HUDEP-2 (cell line): Measurements from ENCODE around the gene PITPNM1.
"Not testable (repeated sequence)": the region's sequence is repeated elsewhere in the genome, so short reads cannot be mapped to it uniquely, and the experiment has no call there.

Source experiments
- DNase-seq, 76 experiments: peaks; one replicate each; lab custom pipeline; 2025; ENCODE audit not compliant: unreplicated experiment in 76 of 76; lab: John Stamatoyannopoulos, UW

Gene PITPNM1

DNA sequence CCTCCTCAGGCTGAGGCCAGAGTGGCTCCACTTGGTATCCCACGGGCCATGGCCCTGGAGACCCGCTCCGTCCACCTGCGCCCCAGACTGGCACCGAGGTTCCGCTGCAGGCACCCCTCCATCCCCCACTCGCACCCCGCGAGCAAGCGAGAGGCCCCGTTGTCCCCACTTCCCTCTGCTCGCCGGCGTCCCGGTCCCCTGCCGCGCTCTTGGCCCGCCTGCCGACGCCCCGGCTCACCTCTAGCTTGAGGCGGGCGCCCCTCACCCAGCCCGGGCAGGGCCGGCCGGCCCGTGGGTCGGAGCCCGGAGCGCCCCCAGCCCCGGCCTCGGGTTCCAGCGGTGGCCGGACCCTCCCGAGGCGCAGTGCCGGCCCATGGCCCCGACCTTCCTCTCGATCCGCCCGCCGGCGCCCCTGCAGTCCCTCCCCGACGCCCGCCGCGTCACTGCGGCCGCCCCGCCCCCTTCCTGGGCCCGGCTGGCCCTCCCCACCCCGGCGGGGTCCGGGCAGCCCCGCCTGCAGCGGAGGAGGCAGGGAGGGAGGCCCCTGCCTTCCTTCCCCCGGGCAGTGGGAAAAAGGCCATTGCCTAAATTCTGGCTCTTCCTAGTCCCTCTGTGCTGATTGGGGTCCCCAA lies at the start of gene PITPNM1:
Gene PITPNM1, minus strand, starts transcription at position 414 of the 632 bp plus-strand sequence. CDS start 1,183 bp downstream, outside the sequence.
- DNase-seq: peak in 24 of 76 experiments; percentile 4 to 49 (median 26)

DNA sequence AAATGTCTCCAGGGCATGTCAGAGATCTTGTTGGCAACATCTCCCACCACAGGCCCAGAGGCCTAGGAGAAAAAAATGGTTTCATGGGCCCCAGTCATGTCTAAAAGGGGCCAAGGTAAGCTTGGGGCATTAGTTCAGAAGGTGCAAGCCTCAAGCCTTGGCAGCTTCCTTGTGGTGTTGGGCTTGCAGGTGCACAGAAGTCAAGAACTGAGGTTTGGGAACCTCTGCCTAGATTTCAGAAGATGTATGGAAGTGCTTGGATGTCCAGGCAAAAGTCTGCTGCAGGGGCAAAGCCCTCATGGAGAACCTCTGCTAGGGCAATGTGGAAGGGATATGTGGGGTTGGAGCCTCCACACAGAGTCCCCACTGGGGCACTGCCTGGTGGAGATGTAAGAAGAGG lies 46.5 kb upstream of the PITPNM1 start:
- DNase-seq: not testable (repeated sequence)

DNA sequence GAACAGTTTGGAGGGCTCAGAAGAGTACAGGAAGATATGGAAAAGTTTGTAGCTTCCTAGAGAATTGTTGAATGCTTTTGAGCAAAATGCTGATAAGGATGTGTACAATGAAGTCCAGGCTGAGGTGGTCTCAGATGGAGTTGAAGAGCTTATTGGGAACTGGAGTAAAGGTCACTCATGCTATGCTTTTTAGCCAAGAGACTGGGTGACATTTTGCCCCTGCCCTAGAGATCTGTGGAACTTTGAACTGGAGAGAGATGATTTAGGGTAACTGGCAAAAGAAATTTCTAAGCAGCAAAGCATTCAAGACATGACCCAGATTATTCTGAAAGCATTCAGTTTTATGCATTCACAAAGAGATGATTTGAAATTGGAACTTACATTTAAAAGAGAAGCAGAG lies 46.0 kb upstream of the PITPNM1 start:
- DNase-seq: no peak

- DNase-seq: no peak
These were observed 43.5 kb upstream of the PITPNM1 start for GRCh38 chr11:67548555-67549110.

- not testable (repeated sequence) for DNase-seq
These were observed 42.9 kb upstream of the PITPNM1 start for GRCh38 chr11:67548112-67548511.

DNA sequence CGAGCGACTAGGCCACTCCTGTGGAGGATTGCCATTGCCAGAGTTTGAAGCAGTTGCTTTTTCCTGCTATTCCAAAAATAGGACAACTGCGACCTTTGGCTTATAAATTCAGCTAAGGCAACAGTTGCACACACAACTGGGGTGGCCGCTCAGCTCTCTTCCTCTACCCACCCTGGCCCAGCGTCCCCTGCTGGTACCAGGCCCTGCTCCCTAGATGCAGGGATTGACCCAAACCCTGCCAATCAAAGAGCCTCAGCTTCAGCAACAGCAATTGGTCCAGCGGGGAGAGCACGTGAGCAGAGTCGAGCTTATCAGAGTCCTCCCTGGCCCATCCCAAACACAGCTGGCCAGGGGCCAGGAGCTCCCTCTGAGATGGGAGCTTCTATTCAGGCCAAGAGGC lies 40.1 kb upstream of the PITPNM1 start:
- peak in 62 of 76 experiments; percentile 3 to 65 (median 36) for DNase-seq

GRCh38 chr11:67544616-67545242 lies 39.6 kb upstream of the PITPNM1 start:
- DNase-seq: no peak

DNA sequence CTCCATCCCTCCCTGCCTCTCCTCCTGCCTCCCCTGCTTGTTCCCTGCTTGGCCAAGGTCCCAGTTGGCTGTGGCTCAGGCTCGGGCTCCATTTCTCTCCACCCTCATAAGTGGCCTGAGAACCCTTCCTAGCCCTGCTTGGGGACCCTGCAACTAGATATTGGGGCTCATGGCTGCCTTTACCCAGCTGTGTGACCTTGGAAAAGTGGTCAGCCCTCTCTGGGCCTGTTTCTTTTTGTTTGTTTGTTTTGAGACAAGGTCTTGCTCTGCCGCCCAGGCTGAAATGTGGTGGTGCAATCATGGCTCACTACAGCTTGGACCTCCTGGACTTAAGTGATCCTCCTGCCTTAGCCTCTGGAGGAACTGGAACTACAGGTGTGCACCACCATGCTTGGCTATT lies 38.4 kb upstream of the PITPNM1 start:
- DNase-seq: no peak

GRCh38 chr11:67542971-67543370 lies 37.8 kb upstream of the PITPNM1 start:
- no peak for DNase-seq

DNA sequence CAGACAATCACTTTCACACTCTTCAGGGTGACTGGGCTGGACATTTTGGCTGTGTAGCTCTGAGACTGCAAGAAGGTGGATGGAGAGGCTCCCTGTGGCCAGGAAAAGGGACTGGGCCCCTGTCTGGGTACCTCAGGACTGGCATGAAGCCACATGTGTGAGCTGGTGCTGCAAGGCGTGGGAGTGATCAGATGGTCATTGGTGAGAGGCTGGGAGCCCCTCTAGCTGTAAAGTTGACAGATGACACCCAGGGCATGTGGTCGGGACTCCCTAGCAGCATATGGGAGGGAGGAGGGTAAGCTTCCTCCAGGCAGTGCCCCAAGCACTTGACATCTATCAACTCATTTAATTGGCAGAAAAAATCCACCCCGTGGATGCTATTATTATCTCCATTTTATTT lies 37.0 kb upstream of the PITPNM1 start:
- DNase-seq: no peak

- no peak for DNase-seq
These were observed 36.0 kb upstream of the PITPNM1 start for GRCh38 chr11:67541198-67541597.

GRCh38 chr11:67539550-67539949 lies 34.4 kb upstream of the PITPNM1 start:
- DNase-seq: peak in 1 of 76 experiments; percentile 7

- no peak for DNase-seq
These were observed 33.8 kb upstream of the PITPNM1 start for GRCh38 chr11:67538823-67539505.

DNA sequence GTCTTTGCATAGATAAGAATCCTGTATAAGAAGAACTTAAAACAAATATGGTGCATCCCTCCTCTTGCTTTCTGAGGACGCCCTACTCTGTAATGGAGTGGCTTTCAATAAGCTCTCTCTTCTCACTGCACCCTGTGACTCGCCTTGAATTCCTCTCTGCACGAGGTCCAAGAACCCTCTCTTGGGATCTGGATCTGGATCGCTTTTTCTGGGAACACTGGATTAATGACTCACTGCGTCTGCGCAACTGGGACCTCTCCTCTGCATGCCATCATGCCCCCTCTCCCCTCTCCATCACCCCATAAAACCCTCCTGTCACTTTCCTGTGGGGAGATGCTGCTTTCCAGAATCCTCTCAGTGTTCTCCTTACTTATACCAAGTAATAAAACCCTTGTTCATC lies 33.1 kb upstream of the PITPNM1 start:
- DNase-seq: no peak

GRCh38 chr11:67535561-67535960 lies 30.4 kb upstream of the PITPNM1 start:
- DNase-seq: no peak

GRCh38 chr11:67534070-67534679 lies 29.0 kb upstream of the PITPNM1 start:
- DNase-seq: no peak

- DNase-seq: no peak
These were observed 27.7 kb upstream of the PITPNM1 start for GRCh38 chr11:67532889-67533288.

GRCh38 chr11:67530282-67530592 lies 25.1 kb upstream of the PITPNM1 start:
- no peak for DNase-seq

DNA sequence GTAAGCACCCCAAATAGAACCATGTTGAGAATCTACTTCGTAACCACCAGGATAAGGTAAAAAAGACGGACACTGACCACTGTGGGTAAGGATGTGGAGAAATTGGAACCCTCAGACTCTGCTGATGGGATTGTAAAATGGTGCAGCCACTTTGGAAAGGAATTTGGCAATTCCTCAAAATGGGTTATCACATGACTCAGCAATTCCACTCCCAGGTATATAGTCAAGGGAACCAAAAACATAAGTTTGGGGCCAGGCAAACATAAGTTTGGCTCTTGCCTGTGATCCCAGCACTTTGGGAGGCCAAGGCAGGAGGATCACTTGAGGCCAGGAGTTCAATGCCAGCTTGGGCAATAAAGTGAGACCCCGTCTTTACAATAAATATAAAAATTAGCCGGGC lies 23.2 kb upstream of the PITPNM1 start:
- DNase-seq: no peak

- no peak for DNase-seq
These were observed 20.3 kb upstream of the PITPNM1 start for GRCh38 chr11:67525275-67525976.

DNA sequence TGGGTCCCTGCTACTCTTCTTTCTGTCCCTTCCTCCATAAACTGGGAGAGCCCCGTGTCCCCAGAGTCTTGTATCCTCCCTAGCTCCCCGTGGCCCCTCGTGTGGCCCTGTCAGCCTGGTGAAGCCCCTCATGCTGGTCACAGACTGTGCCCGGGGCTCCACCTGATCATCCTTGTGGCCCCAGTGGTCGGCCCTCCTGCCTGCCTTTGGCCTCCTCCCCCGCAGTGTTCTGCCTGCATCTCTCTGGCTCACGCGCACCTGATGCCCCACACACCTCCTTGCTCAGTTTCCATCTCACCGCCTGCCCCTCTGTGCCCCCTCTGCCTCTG lies 19.3 kb upstream of the PITPNM1 start:
- no peak for DNase-seq
